Left renal pelvis (tissue), 4 donors: ENCODE data around the gene PEPD. TPM values are rescaled to one million over a fixed set of nuclear protein-coding genes. Genes with fewer than 3 reads are reported as not detected.

Source experiments
- DNase-seq, 4 donors: peaks; one replicate each; pipeline ENCODE4 v3.0.0-alpha.2; 2013; ENCODE audit warnings: low read depth in 4 of 4, low spot score in 3 of 4
- polyA plus RNA-seq, 4 donors: library from polyadenylated mRNA; unstranded; fragments of 120-200 nt; gene quantifications; one replicate each; pipeline ENCODE4 v1.2.1, GENCODE V29; 2013; ENCODE audit not compliant: insufficient read length in 4 of 4

PEPD gene
- polyA plus RNA-seq, 4 donors = 56.0 to 122 (median 95.0) TPM

DNA sequence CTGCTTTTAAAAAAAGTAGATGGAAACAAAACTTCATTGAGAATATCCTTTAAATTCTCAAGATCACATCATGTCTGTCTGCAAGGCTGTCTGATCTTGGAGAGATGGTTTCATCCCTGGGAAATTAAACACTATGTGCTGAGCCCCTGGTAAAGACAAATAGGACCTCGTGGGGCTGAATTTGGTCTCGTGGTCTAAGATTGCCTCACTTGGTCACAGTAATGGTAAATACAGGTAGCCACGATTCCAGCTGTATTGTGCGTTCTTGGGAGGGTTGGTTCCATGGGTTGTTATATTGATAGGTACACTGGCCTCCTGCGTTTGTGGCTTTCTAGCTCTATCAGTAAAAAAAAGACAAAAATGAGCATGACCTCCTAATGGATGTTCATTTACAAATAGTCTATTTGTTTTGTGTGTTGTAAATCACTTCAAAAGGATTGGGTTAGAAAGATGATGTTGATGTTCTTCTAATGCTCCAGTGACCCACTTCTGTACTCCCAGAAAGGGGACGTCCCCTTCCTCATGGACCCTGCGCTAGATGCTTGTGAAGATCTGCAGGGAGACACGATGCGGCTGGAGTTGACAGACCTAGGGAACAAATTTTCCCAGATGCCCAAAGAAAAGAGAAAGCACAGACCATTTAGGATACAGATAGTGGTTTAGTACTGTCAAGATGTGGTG lies 146.3 kb downstream of the PEPD start:
- no peak for DNase-seq

DNA sequence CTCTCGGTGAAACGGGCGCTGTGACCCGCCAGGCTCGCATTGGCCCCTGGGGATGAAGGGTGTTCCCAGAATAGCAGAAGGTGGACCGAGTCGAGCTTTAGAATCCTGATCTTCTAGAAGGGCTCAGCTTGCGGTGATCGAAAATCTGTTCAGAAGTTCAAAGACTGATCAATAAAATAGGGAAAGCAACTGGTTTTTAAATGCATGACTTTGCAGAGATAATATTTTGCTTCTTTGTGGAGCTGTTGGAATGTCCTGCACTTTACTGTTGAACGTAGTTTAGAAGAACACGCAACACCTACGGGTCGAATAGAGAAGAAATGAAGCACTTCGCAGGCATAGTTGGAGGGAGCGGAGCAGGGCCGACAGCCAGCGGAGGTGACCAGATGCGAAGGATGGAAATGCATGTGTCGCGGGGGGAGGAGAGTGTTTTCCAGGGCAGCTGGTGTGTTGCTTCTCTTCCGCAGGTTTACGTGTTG lies 147.3 kb downstream of the PEPD start:
- DNase-seq = no peak

DNA sequence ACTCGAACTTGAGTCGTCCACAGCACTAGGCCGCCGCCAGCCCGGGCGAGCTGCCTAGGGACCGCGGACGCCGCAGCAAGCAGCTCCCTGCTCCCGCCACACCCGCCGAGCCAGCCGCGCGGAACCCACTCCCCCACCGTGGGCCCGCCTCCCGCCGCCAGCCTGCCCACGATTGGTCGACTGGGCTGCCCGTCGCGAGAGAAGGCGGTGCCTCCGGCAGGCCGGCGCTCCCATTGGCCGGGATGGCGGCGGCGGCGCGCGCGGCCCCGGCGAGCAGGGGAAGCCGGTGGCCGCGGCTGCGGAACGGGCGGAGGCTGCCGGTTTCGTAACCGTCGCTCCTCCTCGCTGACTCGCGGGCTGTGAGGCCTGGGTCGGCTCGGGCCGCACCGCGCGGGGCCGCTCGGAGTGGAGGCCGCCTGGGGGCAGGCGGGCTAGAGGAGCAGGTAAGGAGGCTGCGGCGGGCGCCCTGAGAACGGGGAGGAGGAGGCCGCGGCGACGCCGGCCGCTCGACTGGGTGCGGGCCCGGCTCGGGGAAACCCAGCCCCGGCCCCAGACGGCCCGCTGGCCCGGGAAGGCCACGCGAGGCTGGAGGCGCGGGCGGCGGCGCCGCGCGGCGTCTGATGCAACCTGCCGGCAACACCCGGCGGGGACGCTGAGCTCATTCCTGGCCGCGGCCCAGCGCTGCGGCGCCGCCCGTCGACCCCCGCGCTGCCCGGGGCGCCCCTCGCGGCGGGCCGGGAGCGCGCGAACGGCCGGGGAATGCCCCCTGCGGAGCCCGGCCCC lies 147.9 kb downstream of the PEPD start, which contains the start of gene CEBPG:
CEBPG (plus strand) TSS at position 257 of the 783 bp plus-strand sequence. CDS start 5,531 bp downstream, outside the sequence.
- DNase-seq = peak; percentile 67 to 83 (median 82)

DNA sequence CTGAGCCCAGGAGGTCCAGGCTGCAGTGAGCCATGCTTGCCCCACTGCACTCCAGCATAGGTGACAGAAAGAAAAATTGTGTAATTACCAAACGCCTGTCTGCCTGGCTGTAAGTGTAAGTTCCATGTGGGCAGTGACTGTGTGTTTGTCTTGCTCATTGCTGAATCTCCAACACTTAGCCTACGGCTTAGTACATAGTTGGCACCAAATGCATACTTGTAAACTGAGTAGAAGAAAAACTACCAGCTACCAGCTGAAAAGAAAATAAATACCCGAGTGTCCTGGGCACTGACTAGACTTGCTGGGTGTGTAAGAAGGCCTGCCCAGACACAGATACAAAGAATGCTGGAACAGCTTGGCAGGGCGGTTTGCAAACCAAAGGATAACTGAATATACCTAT lies 150.8 kb downstream of the PEPD start:
- no peak for DNase-seq

DNA sequence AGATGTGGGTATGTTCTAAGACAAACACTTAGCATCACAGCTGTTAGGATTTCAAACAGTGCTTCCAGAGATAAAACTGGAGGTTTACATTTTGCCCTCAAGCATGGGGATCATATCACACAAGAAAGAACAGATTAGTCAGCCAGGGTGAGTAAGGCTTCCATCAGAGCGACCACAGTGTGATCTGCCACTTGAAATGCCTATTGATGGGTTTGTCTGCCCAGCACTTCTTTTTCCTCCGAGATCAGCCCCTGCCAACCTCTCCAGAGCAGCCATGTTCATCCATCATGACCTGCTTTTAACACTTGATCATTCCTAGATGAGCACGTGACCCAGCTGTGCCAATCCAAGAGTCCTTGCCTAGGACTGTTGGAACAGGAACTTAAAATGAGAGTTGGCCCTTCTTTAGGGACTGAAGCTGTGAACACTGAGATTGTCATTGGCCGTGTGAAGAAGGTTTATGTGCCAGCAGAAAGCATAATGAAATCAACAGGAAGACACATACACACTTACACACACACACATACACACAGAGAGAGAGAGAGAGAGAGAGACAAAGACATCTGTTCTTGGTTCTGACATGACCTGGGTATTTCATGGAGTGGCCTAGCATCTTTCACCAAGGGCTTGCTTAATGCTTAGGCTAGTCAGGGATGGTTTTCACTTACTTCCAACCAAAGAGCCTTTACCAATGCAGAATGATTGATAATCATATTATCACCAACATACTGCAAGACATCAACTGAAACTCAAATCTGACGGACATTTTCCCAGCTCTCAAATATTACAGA lies 153.3 kb downstream of the PEPD start:
- no peak for DNase-seq

DNA sequence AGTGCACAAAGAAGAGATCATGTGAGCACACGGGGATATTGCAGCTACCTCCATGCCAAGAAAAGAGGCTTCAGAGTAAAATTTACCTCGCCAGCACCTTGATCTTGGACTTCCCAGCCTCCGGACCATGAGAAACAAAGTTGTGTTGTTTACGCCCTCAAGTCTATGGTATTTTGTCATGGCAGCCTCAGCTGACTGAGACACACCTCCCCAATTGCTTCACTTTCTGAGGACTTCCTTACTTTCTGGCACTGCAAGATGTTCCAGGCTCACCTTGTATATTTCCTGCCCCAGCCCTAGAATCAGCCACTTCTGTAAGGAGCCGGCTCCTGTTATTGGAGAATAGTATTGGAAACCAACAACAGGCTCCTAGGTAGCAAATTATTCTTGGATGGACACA lies 154.7 kb downstream of the PEPD start:
- DNase-seq = no peak

DNA sequence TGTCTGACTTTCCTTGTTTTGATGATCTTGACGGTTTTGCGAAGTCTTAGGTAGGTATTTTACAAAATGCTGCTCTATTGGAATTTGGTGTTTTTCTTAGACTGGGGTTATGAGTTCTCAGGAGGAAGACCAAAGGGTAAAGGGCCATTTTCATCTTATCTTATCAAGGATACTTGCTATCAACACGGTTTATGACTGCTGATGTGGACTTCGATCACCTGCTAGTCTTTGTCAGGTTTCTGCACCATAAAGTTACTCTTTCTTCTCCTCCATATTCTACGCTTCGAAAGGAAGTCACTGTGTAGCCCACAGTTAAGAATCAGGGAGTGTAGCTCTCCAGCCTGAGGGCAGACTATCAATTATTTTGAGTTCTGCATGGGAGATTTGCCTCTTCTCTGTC lies 155.5 kb downstream of the PEPD start:
- DNase-seq = no peak

DNA sequence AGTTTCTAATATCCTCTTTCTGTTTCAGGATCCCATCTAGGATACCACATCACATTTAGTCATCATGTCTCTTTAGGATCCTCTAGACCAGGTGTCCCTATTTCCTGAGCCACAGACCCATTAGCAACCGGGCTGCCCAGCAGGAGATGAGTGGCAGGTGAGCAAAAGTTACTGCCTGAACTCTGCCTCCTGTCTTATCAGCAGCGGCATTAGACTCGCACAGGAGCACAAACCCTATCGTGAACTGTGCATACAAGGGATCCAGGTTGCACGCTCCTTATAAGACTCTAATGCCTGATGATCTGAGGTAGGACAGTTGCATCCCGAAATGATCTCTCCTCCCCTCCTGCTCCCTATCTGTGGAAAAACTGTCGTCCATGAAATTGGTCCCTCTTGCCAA lies 155.9 kb downstream of the PEPD start:
- DNase-seq = no peak

DNA sequence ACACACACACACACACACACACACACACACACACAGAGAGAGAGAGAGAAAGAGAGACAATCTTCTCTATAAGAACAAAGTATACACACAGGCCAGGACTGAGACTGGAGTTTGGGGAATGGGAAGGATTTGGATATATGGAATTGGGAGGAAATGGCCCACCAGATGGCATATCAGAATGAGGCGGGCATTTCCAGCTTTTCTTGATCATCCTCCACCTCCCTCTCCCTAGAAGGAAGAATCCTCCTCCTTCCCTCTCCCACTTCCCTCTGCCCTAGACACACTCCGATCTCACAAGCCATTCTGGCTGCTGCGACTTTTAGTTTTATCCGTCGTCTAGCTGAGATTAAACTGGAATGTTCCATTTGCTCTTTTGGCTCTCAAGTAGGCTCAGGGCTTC lies 158.1 kb downstream of the PEPD start:
- DNase-seq = no peak

DNA sequence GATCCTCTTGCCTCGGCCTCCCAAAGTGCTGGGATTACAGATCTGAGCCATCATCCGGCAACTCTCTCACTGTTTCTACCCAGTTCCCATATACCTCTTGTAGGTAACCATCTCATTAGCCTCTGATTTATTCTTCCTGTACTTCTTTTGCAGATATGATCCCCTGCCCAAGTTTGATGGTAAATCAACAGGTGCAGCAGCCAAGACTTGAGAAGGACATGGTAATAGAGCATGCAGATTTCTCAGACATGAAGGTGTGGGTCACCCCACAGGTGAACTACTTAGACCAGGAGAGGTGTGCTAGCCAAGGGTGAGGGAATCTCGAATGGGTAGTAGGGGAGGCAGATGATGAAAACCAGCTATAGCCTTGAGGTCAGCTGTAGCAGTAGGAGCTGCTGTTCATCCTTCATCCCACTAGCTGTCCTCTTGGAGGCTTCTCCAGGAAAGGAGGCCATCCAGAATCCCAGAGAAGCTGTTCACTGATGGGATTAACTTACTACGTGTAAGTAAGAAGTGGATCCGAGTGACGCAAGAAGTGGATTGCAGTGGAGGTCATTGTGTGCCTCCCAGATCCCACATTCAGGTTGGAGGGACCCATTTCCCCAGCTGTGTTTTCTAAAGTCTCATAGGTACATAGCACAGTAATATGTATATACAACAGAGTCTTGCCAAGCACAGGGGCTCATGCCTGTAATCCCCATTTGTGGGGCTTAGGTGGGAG lies 158.9 kb downstream of the PEPD start:
- no peak for DNase-seq

DNA sequence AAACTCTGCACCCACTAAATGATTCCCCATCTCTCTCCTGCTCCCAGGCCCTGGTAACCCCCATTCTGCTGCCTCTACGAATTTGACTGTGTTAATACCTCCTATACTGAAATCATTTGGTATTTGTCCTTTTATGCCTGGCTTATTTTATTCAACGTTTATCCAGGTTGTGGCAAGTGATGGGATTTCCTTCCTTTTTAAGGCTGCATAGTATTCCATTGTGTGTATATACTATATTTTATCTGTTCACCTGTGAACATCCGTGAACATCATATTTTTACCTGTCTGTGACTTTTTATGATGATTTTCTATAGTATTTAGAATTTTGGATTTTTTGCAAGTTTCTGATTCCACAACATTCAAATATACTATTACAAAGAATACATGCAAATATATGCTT lies 162.0 kb downstream of the PEPD start:
- no peak for DNase-seq

DNA sequence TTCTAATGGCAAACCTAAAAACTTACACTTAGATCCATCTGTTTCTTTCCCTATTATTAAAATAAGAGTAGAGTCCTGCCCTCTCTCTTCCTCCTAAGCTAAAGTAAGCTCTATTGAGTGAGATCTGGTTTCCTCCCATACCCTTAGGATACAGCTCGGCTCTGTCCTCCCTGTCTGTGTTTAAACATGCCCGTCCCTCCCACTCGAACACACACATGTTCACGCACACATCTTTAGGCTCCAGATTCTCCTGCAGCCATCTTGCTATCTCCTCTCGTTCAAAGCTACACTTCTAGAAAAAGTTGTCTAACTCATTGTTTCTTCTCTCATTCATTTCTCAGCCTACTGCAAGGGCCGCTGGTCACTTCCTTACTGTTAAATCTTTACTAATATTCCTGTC lies 163.2 kb downstream of the PEPD start:
- no peak for DNase-seq

DNA sequence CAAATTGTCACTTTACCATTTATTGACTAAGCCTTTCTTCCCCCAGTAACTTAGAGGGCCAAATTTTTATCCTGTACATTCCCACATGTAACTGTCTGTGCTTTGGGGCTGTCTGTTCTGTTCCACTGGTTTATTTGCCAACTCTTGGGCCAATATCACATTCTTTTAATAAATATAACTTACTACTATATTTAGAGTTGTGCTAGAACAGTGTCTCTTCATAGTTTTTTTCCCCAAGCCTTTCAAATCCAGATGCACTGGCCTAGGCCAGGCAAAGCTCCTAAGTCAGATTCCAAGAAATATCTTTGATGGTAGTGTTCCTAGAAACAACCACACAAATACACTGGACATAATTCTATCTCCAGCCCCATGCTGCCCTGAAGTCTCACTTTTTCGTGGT lies 164.0 kb downstream of the PEPD start:
- DNase-seq = no peak

DNA sequence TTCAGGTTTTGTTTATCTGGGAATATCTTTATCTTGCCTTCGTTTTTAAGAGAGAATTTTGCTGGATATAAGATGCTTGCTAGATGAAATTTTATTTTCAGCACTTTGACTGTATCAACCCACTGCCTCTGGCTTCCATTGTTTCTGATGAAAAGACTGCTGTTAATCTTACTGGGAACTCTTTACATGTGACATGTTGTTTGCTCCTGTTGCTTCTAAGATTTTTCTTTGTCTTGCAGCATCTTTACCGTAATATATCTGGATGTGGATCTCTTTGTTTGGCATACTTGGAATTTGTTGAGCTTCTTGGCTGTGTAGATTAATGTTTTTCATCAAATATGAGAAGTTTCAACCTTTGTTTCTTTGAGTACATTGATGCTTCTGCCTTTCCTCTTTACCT lies 166.1 kb downstream of the PEPD start:
- no peak for DNase-seq

DNA sequence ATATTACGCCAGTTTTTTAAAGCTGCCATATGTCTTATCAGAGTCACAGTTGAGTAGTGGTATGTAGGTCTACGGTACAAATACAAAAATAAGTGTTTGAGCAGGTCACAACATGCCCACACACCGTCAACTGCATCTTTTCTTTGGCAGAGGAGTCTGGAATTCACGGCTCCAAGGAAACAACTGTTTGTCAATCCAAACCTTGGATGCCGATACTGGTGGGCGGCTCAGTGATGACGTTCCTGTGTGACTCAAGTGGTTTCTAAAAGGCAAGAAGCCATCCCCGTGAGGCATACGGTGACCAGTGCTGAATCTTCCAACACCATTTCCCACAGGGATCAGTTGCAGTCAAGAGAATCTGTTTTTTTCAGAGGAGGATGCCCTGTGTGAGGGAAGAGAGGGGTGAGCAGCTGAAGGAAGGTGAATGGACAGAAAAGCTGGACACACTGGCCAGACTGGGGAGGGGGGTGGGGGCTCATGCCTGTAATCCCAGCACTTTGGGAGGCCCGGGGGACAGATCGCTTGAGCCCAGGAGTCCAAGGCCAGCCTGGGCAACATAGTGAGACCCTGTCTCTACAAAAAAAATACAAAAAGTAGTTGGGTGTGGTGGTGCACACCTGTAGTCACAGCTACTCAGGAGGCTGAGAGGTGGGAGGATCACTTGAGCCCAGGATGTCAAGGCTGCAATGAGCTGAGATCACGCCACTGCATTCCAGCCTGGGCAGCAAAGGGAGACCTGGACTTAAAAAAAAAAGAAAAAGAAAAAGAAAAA lies 170.9 kb downstream of the PEPD start:
- no peak for DNase-seq

DNA sequence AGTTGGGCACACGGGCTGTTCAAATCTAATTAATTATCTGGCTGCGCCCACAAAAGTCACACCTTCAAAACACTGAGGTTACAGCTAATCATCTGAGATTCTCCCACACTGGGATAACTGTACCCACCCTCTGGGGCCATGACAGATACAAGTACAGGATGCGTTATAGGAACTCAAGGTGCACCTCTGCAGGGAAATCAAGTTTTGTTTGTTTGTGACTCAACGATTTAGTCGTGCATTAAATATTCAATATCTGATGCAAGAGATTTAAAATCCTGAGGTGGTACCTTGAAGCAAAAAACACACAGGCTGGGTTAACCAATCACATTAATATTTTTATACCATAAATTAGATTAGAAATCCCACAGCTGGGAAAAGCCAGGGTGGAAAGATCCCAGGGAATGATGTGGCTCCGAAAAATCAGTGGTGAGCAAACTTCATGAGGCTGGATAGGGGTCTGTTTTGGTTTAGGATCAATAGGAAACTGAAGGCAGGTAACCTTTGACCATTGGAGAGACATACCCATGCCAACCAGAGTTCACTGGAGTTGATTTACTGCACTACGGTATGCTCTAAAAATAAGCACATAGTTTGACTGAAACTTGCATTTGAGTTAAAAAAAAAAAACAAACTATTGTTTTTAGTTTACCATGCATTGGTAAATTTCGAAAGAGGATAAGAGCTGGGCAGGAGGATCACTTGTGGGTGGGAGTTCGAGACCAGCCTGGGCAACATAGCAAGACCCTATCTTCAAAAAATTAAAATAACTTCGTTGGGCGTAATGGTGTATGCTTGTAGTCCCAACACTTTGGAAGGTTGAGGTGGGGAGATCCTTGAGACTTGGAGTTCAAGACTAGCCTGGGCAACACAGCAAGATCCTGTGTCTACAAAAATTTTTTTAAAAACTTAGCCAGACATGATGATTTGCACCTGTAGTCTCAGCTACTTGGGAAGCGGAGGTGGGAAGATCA lies 172.0 kb downstream of the PEPD start:
- no peak for DNase-seq

DNA sequence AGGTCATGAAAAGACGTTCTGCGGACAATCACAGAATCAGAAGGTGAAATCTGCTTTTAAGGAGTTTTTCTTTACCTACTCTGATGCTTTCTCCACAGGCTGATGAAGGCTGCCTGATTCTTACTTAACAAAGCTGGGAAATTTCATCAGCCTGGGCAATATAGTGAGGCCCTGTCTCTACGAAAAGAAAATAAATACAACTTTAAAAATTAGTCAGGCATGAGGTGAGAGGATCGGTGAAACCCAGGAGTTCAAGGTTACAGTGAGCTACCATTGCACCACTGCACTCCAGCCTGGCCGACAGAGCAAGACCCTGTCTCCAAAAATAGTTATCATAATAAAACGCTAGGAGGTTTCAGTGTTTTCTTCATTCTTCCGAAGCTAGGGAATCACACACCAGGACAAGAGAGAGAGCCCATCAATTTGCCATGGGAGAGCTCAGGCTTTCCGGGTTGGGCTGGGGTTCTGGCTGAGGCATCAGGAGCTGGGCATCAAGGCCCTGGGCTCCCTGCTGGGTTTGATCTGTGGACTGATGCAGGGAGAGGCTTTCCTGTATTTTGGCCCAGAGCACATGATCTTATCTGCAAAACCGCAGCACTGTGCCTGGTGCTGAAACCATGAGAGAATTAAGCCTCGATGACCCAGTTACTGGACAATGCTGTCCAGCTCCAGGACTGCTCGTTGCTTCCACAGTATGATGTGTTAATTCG lies 173.1 kb downstream of the PEPD start:
- DNase-seq = no peak

DNA sequence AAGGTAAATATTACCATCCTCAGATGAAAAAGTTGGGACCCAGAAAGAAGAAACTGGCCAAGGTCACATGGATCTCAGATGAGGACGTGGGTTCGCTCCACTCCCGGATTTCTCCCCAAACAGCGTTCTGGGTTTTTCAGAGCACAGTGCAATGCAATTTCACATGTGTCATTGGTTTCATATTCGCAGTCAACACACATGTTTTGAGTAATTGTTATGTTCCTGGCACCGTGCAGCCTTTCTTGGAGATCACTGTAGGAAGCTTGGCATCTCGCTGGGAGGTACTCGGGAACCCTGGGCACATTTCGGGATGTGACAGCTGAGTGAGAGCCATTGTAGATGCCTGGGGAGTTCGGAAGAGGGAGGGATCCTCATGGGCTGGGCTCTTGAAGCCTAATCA lies 174.3 kb downstream of the PEPD start:
- no peak for DNase-seq
